Natural killer cell (primary cell): ENCODE data around the gene ANKFN1. TPM values are rescaled to one million over a fixed set of nuclear protein-coding genes. Genes with fewer than 3 reads are reported as not detected.

Source experiments
- ATAC-seq, 3 donors: fragments of 150-1000 bp in 2 of 3; fragments of 200-7000 bp in 1 of 3; cut with Tn5 transposase; 1 replicate in 1 of 3; 2 replicates in 2 of 3; pipeline ENCODE4 v1.10.0; 2021; ENCODE audit warnings: mild to moderate bottlenecking in 2 of 3, moderate library complexity in 2 of 3
- DNase-seq, 2 donors: peaks; one replicate each; pipeline versions ENCODE4 v3.0.0 to v3.0.0-alpha.2; 2013 to 2021; ENCODE audit warnings: mixed read lengths in 1 of 2
- H3K27ac ChIP-seq: one replicate; pipeline ENCODE4 v1.5.1; 2013; ENCODE audit warnings: mild to moderate bottlenecking, low read length
- H3K27me3 ChIP-seq: one replicate; pipeline ENCODE4 v1.6.1; 2013; ENCODE audit warnings: low read length; ENCODE audit not compliant: control insufficient read depth, insufficient read depth
- H3K36me3 ChIP-seq: one replicate; pipeline ENCODE4 v1.6.1; 2013; ENCODE audit warnings: low read length; ENCODE audit not compliant: control insufficient read depth, insufficient read depth
- H3K4me1 ChIP-seq: one replicate; pipeline ENCODE4 v1.6.1; 2013; ENCODE audit warnings: low read length; ENCODE audit not compliant: control insufficient read depth, insufficient read depth
- H3K4me3 ChIP-seq: one replicate; pipeline ENCODE4 v1.5.1; 2013; ENCODE audit warnings: low read length
- H3K9me3 ChIP-seq: one replicate; pipeline ENCODE4 v1.6.1; 2013; ENCODE audit warnings: low read length; ENCODE audit not compliant: control insufficient read depth, insufficient read depth
- H3K27ac Mint-ChIP-seq, 2 donors: one replicate each; pipeline ENCODE4 v1.8.0; 2022; ENCODE audit warnings: mild to moderate bottlenecking in 2 of 2, mixed read lengths in 2 of 2, moderate library complexity in 1 of 2
- H3K27me3 Mint-ChIP-seq, 2 donors: one replicate each; pipeline ENCODE4 v1.8.0; 2022; ENCODE audit warnings: low read depth in 2 of 2, mixed read lengths in 2 of 2
- H3K36me3 Mint-ChIP-seq: one replicate; pipeline ENCODE4 v1.8.0; 2022; ENCODE audit warnings: mixed read lengths
- H3K4me1 Mint-ChIP-seq, 2 donors: one replicate each; pipeline ENCODE4 v1.8.0; 2022; ENCODE audit warnings: mixed read lengths in 2 of 2
- H3K4me3 Mint-ChIP-seq: one replicate; pipeline ENCODE4 v1.8.0; 2022; ENCODE audit warnings: mild to moderate bottlenecking, moderate library complexity, mixed read lengths
- H3K9me3 Mint-ChIP-seq, 2 donors: one replicate each; pipeline ENCODE4 v1.8.0; 2022; ENCODE audit warnings: mixed read lengths in 2 of 2
- WGBS: methylation state at CpG from one replicate; pipeline ENCODE4 v1.1.7; 2013; ENCODE audit warnings: missing lambda C conversion rate; ENCODE audit not compliant: insufficient coverage; 5-methylcytosine and 5-hydroxymethylcytosine counted together
- intact Hi-C: fragments of 100-400 bp; cut with micrococcal nuclease; formaldehyde crosslinking; loops from one replicate; pipeline ENCODE4 v1.14.2; 2022
- total RNA-seq, 4 donors: library from RNA; stranded (reverse); fragments of 120-200 nt in 1 of 4; gene quantifications; one replicate each; pipeline versions ENCODE4 v1.2.3 to v1.2.4, GENCODE V29; 2013 to 2022
- TF ChIP-seq, protein P1 (sequence below): fragments of 200-600 bp; IDR thresholded peaks from one replicate; pipeline ENCODE4 v1.8.0; 2022; ENCODE audit warnings: antibody characterized with exemption

Gene ANKFN1
- total RNA-seq, 3 donors from 2014 or later (not counting 1 experiment from before 2014, with no cell fraction given) = not detected

DNA sequence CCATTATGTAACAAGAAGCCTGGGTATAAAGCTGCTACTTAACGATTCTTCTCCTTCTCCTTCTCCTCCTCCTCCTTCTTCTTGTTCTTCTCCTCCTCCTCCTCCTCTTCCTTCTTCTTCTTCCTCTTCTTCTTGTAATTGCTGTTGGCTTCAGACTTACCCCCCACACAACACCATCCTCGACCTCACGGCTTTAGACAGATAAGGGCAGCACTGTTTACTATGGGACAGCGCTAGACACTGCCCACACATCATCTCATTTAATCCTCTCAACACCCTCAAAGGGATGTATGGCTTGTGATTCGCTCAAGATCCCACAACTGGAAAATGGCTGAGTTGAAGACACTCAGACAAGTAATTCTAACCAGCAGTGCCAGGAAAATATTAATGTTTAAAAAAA lies 379.7 kb downstream of the ANKFN1 start:
- H3K4me1 ChIP-seq = no peaks in the 10 kb centered on the region
- TF ChIP-seq, protein P1, sequence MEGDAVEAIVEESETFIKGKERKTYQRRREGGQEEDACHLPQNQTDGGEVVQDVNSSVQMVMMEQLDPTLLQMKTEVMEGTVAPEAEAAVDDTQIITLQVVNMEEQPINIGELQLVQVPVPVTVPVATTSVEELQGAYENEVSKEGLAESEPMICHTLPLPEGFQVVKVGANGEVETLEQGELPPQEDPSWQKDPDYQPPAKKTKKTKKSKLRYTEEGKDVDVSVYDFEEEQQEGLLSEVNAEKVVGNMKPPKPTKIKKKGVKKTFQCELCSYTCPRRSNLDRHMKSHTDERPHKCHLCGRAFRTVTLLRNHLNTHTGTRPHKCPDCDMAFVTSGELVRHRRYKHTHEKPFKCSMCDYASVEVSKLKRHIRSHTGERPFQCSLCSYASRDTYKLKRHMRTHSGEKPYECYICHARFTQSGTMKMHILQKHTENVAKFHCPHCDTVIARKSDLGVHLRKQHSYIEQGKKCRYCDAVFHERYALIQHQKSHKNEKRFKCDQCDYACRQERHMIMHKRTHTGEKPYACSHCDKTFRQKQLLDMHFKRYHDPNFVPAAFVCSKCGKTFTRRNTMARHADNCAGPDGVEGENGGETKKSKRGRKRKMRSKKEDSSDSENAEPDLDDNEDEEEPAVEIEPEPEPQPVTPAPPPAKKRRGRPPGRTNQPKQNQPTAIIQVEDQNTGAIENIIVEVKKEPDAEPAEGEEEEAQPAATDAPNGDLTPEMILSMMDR = no peak
- Mint-ChIP-seq H3K27ac (no peak overlapping the region), H3K4me3 (no peak overlapping the region), H3K4me1 (no peaks in the 10 kb centered on the region), H3K36me3 (no peaks in the 10 kb centered on the region), H3K9me3 (no peaks in the 10 kb centered on the region), H3K27me3 (peaks cover 6 to 8% of the 10 kb centered on the region in 2 donors)
- H3K9me3 ChIP-seq = no peaks in the 10 kb centered on the region
- no peaks in the 10 kb centered on the region for H3K27me3 ChIP-seq
- ATAC-seq (no peak), DNase-seq (no peak)
- intact Hi-C loops = no loop called here
- no peak overlapping the region for H3K4me3 ChIP-seq
- no peak overlapping the region for H3K27ac ChIP-seq
- H3K36me3 ChIP-seq = no peaks in the 10 kb centered on the region
- WGBS = 83% methylated on average over 4 of the region's 5 CpGs

DNA sequence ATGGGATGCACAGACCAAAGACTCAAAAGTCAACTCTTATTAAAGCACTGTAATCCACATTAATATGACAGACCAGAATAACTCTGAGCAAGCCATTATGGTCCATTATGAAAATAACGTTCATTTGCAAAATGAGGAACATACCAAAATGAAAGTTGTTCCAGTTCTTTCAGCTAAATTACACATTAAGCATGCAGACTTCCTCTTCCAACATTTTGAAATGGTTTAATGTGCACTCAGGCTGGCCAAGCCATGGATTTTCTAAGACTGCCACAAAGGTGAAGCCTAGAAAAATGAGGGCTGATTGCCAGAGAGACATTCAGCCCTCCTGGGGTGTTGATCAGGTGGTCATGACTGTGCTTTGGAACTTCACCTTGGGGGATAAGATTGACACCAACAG lies 383.5 kb downstream of the ANKFN1 start:
- Mint-ChIP-seq H3K9me3 (peaks cover 0 to 2% of the 10 kb centered on the region in 2 donors), H3K4me1 (no peaks in the 10 kb centered on the region), H3K36me3 (no peaks in the 10 kb centered on the region), H3K27me3 (peaks cover 13 to 19% of the 10 kb centered on the region in 2 donors), H3K27ac (no peak overlapping the region), H3K4me3 (no peak overlapping the region)
- ATAC-seq = no peak
- intact Hi-C loops = no loop called here
- Histone ChIP-seq H3K36me3 (no peaks in the 10 kb centered on the region), H3K27me3 (no peaks in the 10 kb centered on the region), H3K27ac (no peak overlapping the region), H3K4me3 (no peak overlapping the region), H3K4me1 (no peaks in the 10 kb centered on the region), H3K9me3 (no peaks in the 10 kb centered on the region)
- TF ChIP-seq, protein P1 = no peak
- 6% methylated on average over 1 of the region's 1 CpG for WGBS
- DNase-seq = no peak

DNA sequence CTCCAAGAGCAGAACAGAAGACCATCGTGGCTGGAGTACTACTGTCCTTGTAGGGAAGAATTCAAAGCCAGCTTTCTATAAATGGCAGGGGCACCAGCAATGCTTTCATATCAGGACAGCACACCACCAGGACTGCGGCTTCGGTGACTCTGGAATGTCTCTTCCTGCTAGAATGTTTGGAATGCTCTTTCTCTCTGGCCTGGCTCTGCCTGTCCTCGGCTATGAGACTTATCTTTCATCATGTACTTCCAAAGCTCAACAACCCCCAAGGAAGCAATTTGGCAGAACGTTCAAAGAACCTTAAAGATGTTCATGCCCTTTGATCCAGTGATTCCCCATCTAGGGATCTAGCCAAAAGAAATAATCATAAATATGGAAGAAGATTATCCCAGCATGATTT lies 387.6 kb downstream of the ANKFN1 start:
- no peak overlapping the region for H3K4me3 Mint-ChIP-seq
- DNase-seq (no peak), ATAC-seq (no peak)
- Histone ChIP-seq H3K4me1 (no peaks in the 10 kb centered on the region), H3K4me3 (no peak overlapping the region), H3K36me3 (no peaks in the 10 kb centered on the region), H3K27ac (no peak overlapping the region), H3K27me3 (no peaks in the 10 kb centered on the region), H3K9me3 (no peaks in the 10 kb centered on the region)
- H3K9me3 Mint-ChIP-seq = peaks cover 0 to 2% of the 10 kb centered on the region in 2 donors
- intact Hi-C loops = no loop called here
- no peak overlapping the region for H3K27ac Mint-ChIP-seq
- H3K4me1 Mint-ChIP-seq = no peaks in the 10 kb centered on the region
- whole genome bisulfite sequencing = 87% methylated on average over 5 of the region's 5 CpGs
- H3K27me3 Mint-ChIP-seq = peaks cover 10 to 26% of the 10 kb centered on the region in 2 donors
- no peaks in the 10 kb centered on the region for H3K36me3 Mint-ChIP-seq
- TF ChIP-seq, protein P1 = no peak

DNA sequence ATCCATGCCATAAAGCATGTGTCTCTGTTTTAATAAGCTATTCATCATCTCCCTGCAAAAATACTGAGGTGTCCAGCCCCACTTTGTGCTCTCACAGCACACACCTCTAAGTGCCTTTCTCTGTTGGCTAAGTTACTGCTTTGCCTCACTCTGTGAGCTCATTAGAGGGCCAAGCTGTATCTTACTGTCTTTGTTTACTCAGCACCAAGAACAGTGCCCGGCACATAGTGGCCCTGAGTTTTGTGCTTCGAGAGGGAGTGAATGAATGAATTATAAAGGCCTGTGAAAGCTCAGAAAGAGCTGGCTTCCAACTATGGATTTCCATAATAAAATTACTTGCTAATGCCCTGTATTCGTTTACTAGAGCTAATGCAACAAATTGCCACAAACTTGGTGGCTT lies 390.0 kb downstream of the ANKFN1 start:
- H3K36me3 ChIP-seq = no peaks in the 10 kb centered on the region
- H3K27ac Mint-ChIP-seq = no peak overlapping the region
- H3K27ac ChIP-seq = no peak overlapping the region
- peaks cover 0 to 2% of the 10 kb centered on the region in 2 donors for H3K9me3 Mint-ChIP-seq
- H3K4me3 ChIP-seq = no peak overlapping the region
- no peaks in the 10 kb centered on the region for H3K4me1 Mint-ChIP-seq
- ATAC-seq = no peak
- H3K36me3 Mint-ChIP-seq = no peaks in the 10 kb centered on the region
- H3K27me3 Mint-ChIP-seq = peaks cover 16 to 34% of the 10 kb centered on the region in 2 donors
- no peaks in the 10 kb centered on the region for H3K27me3 ChIP-seq
- DNase-seq = no peak
- TF ChIP-seq, protein P1 = no peak
- intact Hi-C loops = no loop called here
- H3K9me3 ChIP-seq = no peaks in the 10 kb centered on the region
- H3K4me3 Mint-ChIP-seq = no peak overlapping the region
- H3K4me1 ChIP-seq = no peaks in the 10 kb centered on the region
- WGBS = 88% methylated on average over 3 of the region's 3 CpGs
